Smooth muscle cell of the brain vasculature (primary cell): ENCODE data around the gene ANO1.

Experiments used
- DNase-seq: peaks from one replicate; pipeline ENCODE4 v3.0.0-alpha.2; 2012; ENCODE audit warnings: low read depth, low spot score

The ANO1 gene

GRCh38 chr11:70137383-70137782 is 59.3 kb downstream of the ANO1 start:
- DNase-seq: no peak

DNA sequence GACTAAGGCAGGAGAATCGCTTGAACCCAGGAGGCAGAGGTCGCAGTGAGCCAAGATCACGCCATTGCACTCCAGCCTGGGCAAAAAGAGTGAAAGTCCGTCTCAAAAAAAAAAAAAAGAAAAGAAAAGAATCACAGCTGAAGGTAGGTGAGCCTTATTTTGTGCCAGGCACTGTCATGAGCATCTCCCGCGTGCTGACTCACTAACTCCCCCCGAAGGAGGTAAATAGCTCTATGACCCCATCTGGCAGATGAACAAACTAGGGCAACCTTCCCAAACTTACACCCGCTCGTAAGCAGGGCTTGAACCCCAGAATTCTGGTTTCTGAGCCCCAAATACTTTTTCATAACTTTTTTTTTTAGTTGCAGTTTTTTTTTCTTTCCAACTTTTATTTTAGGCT is 60.3 kb downstream of the ANO1 start:
- DNase-seq: no peak

GRCh38 chr11:70139785-70140410 is 61.8 kb downstream of the ANO1 start:
- no peak for DNase-seq

DNA sequence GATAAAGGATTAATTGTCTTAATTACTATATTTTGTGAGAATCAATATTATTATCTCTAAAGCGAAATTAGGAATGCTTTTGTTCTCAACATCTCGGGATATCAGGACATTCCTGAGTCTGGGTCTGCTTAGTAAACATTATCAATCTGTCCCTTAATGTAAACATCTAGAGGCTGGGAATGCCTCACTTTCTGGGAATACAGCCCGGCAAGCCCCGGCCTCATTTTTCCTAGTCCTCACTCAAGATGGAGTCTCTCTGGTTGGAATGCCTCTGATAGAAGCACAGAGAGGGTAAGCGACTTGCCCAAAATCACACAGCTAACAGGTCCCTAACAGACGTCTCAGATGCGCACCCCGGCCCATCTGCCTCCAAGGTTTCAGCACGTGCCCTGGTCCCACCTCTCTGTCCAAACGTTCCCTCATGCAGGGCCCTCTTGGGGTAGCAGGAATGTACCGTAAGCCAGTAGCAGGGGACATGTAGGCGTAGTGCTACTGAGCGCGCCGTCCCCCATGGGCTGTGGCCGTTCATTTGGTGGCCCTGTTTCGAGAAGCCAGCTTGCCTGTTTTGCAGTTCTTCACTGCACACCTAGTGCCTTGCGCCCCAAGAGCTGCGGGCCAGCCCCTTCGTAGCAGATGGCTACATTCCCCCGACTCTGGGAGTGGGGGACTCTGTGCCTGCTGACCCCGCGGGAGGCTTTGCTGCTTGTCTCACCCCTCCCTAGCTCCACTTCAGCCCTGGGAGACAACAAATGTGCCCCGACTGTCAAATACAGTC is 62.8 kb downstream of the ANO1 start:
- DNase-seq: no peak

- DNase-seq: no peak
These were observed 63.5 kb downstream of the ANO1 start for GRCh38 chr11:70141486-70142220.

GRCh38 chr11:70142221-70142875 is 64.2 kb downstream of the ANO1 start:
- no peak for DNase-seq

DNA sequence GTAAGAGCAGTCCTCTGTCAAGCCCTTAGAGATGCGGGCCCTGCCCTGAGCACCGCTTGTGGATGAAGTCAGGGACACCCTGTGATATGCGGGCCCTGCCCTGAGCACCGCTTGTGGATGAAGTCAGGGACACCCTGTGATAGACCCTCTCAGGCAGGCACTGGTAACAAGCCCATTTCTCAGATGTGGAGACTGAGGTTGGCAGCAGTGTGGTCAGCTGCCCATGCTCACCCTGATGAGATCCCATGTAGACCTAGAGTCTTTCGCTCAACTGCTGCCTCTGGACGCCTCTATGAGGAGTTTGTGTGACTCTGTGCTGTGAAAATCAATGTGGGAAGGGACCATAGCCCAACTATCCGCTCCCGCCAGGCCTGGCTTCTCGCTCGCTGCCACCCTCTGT is 66.1 kb downstream of the ANO1 start:
- DNase-seq: no peak

DNA sequence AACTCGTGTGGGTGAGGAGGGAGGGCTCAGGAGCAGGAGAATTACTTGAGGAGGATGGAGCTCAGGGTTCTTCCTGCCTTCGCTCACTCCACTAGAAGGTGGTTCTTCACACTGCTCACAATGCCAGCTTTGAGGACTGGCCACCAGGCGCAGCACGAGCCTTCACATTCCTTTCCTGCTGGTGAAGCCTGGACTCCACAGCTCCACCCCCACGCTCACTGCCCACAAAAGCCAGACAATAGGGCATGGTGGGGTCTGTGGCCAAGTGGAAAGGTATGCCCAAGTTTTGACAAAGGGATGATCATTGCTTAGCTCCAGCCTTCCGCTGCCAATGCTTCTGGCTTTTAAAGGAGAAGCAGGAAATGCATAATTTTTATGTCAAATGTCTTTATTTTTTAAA is 67.0 kb downstream of the ANO1 start:
- DNase-seq: no peak

DNA sequence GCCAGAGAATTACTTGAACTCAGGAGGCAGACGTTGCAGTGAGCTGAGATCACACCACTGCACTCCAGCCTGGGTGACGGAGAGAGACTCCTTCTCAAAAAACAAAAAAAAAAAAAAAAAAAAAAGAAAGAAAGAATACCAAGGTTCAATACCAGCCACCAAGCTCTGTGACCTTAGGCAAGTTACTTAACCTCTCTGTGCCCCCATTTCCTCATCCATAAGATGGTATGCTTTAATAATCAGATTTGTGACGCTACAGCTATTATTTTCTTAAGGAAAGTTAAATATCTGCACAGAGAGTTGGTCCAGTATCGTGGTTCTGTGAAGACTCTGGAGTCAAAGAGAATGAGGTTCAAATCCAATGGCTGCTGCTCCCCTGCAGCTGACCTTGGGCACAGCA is 67.7 kb downstream of the ANO1 start:
- no peak for DNase-seq

- no peak for DNase-seq
These were observed 68.2 kb downstream of the ANO1 start for GRCh38 chr11:70146299-70146698.

DNA sequence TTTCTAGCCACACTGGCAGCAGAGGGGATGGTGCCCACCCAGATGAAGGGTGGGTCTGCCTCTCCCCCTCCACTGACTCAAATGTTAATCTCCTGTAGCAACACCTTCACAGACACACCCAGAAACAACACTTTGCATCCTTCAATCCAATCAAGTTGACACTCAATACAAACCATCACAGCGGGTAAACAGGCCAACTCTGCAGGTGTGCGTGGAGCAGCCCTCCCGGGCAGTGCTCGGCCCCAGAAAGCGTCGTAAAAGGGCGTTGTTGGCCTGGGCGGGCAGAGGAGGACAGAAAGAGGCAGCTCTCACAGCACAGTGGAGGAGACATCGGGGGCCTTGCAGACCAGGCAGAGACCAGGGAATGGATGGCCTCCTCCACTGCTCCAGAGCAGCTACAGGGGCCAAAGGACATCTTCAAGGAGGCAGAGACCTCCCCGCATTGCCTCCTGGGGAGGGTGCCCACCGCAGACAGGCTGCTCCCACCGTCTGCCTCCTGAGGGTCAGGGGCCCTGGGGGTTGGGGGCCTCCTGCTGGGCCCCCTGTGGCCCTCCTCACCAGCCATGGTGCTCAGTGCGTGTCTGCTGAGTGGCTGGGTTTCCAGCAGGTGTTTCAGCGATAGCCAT is 68.9 kb downstream of the ANO1 start:
- DNase-seq: no peak

GRCh38 chr11:70147668-70148067 is 69.6 kb downstream of the ANO1 start:
- no peak for DNase-seq

DNA sequence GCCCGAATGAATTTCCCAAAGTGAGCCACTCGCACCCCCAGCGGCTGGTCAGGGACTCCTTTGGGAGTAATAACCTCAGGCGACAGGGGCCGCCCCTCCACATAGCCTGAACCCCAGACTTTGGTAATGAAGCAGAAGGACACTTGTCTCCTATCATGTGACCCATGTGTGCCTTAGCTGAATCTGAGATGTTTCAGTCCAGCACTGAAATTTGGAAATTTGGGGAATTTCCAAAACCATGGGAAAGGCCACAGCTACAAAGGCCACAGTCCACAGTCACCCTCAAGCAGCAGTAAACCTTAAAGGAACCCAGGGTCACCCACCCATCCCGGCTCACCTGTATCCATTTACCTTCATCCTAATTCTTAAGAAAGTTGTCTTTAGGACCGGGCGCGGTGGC is 73.6 kb downstream of the ANO1 start:
- DNase-seq: no peak

GRCh38 chr11:70153133-70153727 is 75.1 kb downstream of the ANO1 start:
- no peak for DNase-seq

- no peak for DNase-seq
These were observed 77.3 kb downstream of the ANO1 start for GRCh38 chr11:70155386-70155785.

DNA sequence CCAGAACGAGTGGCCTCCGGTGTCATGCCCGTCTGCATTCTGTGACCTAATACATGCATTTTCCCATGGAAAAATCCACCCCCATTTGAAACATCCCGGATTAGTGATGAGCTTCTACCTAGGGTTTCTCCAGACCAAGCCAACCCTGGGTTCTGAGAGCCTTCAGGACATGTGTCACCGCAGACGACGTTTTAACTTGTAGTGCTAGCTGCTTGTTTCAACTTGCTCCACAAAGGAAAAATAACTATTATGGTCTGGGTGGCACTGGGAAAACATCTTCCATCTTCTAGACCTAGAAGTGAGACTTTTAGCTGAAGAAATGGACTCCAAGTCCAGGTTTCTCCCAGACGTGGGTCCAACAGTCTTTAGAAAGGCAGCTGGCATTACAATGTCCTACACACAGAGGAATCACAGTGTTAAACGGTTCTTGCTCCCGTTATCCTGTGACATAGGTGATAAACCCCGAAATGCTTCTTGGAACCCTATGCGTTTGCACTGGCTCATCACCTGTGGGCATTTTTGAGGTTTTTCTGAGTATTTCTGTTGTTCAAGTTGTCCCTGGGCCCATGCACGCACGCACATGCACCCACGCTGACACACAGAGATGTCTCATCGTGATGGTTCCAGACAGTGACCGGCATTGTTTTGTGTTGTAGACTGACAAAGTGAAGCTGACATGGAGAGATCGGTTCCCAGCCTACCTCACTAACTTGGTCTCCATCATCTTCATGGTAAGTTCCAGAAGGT is 78.3 kb downstream of the ANO1 start:
- DNase-seq: no peak

DNA sequence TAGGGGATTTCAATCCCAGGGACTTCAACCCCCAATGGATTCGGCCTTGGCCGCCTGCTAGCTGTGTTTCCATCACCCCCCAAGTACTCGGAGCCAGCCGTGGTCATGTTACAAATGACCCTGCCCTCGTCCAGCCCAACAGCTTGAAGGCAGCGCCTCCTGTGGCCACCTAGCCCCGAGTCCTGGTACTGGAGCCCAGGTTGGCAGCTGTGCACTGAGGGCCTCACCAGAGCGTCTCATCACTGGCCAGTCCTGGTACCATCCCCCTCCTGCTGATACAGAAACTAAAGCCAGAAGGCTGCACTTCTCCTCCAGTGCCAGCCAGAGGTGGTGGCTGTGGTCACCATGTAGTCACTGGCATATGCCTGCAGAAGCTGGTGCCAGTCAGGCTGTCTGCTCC is 80.1 kb downstream of the ANO1 start:
- no peak for DNase-seq

GRCh38 chr11:70158757-70159389 is 80.8 kb downstream of the ANO1 start:
- DNase-seq: no peak

- no peak for DNase-seq
These were observed 81.8 kb downstream of the ANO1 start for GRCh38 chr11:70159627-70160570.
